ENCODE data around the gene CCDC47.

Gene CCDC47

DNA sequence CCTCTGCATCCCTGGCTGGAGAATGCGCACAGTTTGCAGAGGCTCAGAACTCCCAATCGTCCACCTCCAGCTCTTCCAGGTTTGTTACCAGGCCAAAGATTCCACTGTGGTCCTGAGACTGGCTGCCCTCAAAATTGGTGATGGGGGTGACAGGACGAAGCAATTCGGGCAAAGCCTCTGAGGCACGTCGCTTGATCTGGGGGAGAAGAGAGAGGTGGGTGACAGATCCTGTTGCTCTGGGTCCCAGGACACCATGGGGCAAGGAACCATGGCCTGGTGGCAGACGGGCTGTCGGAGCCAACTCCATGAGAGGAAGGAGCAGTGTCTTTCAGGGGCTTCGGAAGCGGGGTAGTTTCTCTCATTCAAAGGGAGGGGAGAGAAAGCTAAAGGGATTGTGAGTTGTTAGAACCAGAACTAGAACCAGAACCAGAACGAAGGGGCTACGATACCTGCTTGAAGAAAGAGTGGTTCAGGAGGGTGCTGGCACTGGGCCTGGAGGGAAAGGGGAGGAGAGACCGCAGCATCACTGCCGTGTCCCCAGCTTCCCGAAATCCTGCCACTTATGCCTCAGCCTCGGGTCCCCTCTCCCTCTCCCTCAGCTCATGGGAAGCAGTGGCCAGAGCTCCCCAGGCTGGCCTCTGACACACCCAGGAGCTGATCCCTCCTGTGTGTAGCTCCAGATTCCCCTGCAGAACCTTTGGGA, 69.7 kb downstream of the CCDC47 start:
- no peak for DNase-seq (ENCODE audit: low read depth)
- TF ChIP-seq, protein P1, sequence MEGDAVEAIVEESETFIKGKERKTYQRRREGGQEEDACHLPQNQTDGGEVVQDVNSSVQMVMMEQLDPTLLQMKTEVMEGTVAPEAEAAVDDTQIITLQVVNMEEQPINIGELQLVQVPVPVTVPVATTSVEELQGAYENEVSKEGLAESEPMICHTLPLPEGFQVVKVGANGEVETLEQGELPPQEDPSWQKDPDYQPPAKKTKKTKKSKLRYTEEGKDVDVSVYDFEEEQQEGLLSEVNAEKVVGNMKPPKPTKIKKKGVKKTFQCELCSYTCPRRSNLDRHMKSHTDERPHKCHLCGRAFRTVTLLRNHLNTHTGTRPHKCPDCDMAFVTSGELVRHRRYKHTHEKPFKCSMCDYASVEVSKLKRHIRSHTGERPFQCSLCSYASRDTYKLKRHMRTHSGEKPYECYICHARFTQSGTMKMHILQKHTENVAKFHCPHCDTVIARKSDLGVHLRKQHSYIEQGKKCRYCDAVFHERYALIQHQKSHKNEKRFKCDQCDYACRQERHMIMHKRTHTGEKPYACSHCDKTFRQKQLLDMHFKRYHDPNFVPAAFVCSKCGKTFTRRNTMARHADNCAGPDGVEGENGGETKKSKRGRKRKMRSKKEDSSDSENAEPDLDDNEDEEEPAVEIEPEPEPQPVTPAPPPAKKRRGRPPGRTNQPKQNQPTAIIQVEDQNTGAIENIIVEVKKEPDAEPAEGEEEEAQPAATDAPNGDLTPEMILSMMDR (IDR thresholded peaks at IDR 0.05; ENCODE audit: control insufficient read depth, extremely low read depth, insufficient read depth), result no peak
- no peak overlapping the region for H3K4me3 ChIP-seq (ENCODE audit: low read depth, low read length)

DNA sequence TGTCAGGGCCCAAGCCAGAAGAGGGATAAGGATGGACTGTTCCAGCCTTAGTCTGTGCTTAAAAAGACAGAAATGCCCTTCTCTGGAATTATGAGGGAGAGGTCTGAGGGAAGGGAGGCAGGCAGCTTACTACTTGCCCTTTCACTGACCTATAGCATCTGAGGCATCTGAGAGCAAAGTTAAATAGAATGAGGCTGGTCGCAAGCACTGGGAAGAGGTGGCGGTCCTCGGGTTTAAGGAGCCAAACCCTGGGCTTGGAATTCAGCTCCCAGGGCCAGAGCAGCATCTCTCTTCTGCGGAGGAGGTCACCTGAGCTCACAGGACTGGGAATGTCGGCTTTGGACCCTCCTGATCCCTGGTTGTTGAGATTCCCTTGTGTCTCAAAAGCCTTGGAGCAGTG, 70.4 kb downstream of the CCDC47 start:
- no peak overlapping the region for H3K4me3 ChIP-seq (ENCODE audit: low read depth, low read length)
- TF ChIP-seq, protein P1 (IDR thresholded peaks at IDR 0.05; ENCODE audit: control insufficient read depth, extremely low read depth, insufficient read depth), result no peak
- DNase-seq (ENCODE audit: low read depth), result no peak

DNA sequence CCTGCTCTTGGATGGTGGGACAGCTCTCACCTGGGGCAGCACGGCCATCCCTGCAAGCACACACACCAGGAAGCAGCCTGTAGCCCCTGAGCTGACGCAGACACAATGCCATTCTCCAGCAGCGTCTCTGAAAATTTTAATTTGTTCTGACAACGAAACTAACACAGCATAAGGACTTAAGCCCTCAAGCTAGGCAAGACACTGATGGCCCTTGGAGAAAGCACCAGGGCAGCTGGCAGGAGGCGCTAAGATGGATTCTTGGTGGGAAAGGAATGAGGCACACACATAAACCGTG, 70.7 kb downstream of the CCDC47 start:
- TF ChIP-seq, protein P1 (IDR thresholded peaks at IDR 0.05; ENCODE audit: control insufficient read depth, extremely low read depth, insufficient read depth), result no peak
- no peak overlapping the region for H3K4me3 ChIP-seq (ENCODE audit: low read depth, low read length)
- DNase-seq (ENCODE audit: low read depth), result no peak

DNA sequence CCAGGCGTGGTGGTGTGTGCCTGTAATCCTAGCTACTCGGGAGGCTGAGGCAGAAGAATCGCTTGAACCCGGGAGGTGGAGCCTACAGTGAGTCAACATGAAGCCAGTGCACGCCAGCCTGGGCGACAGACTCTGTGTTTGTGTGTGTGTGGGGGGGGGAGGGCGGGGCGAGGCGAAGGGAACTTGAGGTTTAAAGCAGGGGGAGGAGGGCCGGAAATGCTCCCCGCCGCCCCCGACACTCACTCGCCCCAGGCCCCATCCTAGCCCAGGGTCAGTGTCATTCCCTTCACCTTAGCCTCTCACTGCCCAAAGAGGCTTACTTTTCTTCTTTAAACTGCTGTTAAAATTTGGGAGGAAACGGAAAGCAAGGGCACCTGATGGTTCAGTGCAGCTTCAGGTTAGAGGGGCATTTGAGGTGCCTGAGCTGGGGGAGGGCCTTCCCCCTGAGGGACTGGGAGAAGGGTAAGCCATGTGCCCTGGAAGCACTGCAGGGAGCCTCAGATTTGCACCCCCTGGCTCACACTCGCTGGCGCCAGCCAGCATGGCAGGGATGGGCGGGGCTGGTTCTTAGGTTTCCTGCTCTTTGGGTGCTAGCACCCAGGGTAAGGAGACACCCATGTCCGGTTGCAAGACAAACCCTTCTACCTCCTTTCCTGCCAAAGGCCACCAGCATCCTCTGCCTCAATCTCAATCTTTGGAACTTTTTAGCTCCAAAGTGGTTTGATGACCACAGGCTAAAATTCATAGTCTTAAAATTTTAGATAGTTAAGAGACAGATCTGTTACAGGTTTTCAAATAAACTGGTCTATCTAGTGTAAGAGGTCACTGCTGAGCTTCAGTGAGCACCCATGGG, 71.3 kb downstream of the CCDC47 start:
- no peak overlapping the region for H3K4me3 ChIP-seq (ENCODE audit: low read depth, low read length)
- TF ChIP-seq, protein P1 (IDR thresholded peaks at IDR 0.05; ENCODE audit: control insufficient read depth, extremely low read depth, insufficient read depth), result no peak
- DNase-seq (ENCODE audit: low read depth), result no peak

DNA sequence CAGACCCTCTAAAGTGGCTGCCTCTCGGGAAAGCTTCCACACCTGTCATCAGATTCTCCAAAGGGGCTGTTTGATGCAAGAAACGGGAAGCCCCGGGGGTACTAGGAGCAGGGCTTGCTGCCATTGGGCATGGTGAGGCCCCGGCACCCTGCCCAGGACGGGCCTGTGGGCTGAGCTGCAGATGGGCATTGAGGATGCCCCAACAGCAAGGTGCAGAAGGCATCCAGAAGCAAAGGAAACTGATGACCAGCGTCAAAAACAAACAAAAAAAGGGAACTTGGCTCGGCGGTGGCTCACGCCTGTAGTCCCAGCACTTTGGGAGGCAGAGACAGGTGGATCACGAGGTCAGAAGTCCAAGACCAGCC, 72.0 kb downstream of the CCDC47 start:
- DNase-seq (ENCODE audit: low read depth), result no peak
- TF ChIP-seq, protein P1 (IDR thresholded peaks at IDR 0.05; ENCODE audit: control insufficient read depth, extremely low read depth, insufficient read depth), result no peak
- H3K4me3 ChIP-seq (ENCODE audit: low read depth, low read length), result no peak overlapping the region

DNA sequence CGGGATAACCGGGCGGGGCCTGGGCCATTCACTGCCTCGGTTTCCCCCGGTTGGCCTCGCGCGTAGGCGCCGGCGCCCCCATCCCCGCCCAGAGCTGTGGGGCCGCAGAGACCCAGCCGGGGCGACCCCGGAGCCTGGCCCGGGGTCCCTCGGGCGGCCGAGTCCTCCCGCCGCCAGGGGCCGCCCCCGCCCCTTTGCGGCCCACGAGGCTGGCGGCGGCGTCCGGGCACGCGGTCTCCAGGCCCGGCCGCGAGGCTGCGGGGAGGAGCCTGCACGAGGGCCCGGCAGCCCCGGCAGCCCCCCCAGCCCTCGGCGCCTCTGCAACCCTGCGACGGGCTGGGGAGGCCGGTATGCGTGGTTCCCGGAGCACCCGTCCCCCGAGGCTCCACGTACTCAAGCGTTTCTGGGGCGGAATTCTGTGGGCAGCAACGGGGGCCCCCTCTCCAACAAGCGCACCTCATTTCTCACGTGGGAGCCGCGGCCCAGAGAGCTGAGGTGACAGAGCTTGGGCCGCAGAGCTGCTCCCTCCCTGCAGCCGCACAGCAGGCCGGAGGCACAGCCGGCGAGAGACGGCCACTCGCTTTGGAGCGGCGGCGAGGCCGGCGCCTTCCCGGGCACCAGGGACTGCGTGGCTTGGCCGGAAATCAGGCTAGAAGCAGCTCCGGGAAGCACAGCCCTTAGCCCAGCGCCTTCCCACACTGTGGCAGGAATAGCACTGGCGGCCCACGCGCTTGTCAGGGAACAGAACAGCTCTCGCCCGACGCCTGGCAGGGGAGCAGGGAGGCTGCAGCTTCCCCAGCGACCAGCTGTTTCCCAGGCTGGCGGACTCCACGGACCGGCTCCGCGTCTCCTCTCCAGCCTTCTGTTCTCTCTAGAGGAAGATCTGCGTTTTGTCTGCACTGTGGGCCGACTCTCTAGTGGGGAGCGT, 72.6 kb downstream of the CCDC47 start:
- no peak overlapping the region for H3K4me3 ChIP-seq (ENCODE audit: low read depth, low read length)
- TF ChIP-seq, protein P1 (IDR thresholded peaks at IDR 0.05; ENCODE audit: control insufficient read depth, extremely low read depth, insufficient read depth), result no peak
- no peak for DNase-seq (ENCODE audit: low read depth)
